Astrocyte of the spinal cord (primary cell): ENCODE results near the gene SERPINE3.

Experiments
- DNase-seq: peaks from one replicate; pipeline ENCODE4 v3.0.0; 2011; ENCODE audit warnings: low read depth, low spot score
- H3K4me3 ChIP-seq: 2 replicates; pipeline ENCODE4 v1.5.1; 2011; ENCODE audit warnings: low read depth, mild to moderate bottlenecking, low read length, moderate library complexity
- CTCF ChIP-seq: IDR thresholded peaks from 2 replicates; pipeline ENCODE4 v1.5.1; 2012; ENCODE audit warnings: low read depth, mild to moderate bottlenecking, low read length, inconsistent platforms
- in situ Hi-C: cut with HindIII; loops from 2 replicates; pipeline ENCODE4 v1.10.0; 2017; ENCODE audit warnings: low sequenced_read_pairs

SERPINE3 gene

GRCh38 chr13:51380269-51380668 is 40.8 kb downstream of the SERPINE3 start:
- in situ Hi-C loops, result no loop called here
- TF ChIP-seq CTCF, result no peak
- H3K4me3 ChIP-seq, result no peak overlapping the region
- peak; percentile 47 for DNase-seq

DNA sequence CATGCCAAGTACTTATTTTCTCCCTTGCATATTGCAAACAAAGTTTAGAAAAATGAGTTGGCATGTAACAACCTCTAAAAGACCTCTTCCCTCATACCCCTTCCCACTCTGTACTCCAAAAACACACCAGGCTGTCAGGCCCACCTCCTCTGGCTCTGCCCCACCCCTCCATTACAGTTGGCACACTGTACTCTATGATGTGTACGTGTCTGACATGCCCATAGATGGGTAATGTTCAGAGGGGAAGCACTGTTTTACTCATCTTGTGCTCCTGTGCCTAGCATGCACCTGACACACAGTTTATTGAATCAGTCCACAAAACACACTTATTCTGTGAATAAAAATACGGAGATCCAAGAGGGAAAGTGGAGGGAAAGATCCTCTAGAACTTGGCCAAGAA is 45.6 kb downstream of the SERPINE3 start:
- DNase-seq, result no peak
- no peak for TF ChIP-seq CTCF
- in situ Hi-C loops, result no loop called here
- H3K4me3 ChIP-seq, result no peak overlapping the region

GRCh38 chr13:51394724-51395123 is 55.2 kb downstream of the SERPINE3 start:
- no peak overlapping the region for H3K4me3 ChIP-seq
- in situ Hi-C loops, result no loop called here
- DNase-seq, result no peak
- TF ChIP-seq CTCF, result no peak

- no peak overlapping the region for H3K4me3 ChIP-seq
- peak; percentile 10 for DNase-seq
- no peak for TF ChIP-seq CTCF
- in situ Hi-C loops, result no loop called here
Observed at GRCh38 chr13:51396352-51396751, 56.9 kb downstream of the SERPINE3 start.

- in situ Hi-C loops, result no loop called here
- TF ChIP-seq CTCF, result no peak
- H3K4me3 ChIP-seq, result no peak overlapping the region
- peak; percentile 61 for DNase-seq
Observed at GRCh38 chr13:51397262-51397941, 57.9 kb downstream of the SERPINE3 start.

DNA sequence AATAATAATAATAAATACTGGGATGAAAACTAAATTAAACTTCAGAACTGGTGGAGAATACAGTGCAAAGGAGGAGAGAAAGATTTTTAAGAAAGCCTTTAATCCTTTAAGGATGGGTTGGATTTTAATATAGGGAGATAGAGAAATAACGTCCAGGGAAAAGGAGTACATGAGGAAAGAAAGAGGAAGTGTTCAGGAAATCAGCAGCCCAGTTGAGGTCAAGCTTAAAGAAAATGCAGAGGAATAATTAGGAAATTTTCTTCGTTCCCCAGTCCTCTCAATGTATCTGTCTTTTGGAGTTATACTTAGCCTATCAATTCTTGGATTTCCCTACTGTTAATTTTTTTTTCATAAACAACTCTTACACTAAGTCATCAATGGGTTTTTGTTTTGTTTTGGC is 65.7 kb downstream of the SERPINE3 start:
- H3K4me3 ChIP-seq, result no peak overlapping the region
- no peak for DNase-seq
- in situ Hi-C loops, result no loop called here
- TF ChIP-seq CTCF, result no peak
